UCSD-AML1 (cell line): Measurements from ENCODE around the gene CRADD.
A peak's percentile ranks its signal among the peaks of the same experiment; 100 is the strongest.
"Not testable (repeated sequence)": the region's sequence is repeated elsewhere in the genome, so short reads cannot be mapped to it uniquely, and the experiment has no call there.

ENCODE experiments used
- DNase-seq: peaks from one replicate; lab custom pipeline; 2025; ENCODE audit not compliant: unreplicated experiment; lab: John Stamatoyannopoulos, UW

The CRADD gene

GRCh38 chr12:93781961-93782360, 104.8 kb downstream of the CRADD start:
- not testable (repeated sequence) for DNase-seq

- no peak for DNase-seq
Observed at GRCh38 chr12:93782853-93783252, 105.7 kb downstream of the CRADD start.

- DNase-seq: no peak
Observed at GRCh38 chr12:93783832-93784231, 106.7 kb downstream of the CRADD start.

- DNase-seq: no peak
Observed at GRCh38 chr12:93784339-93785086, 107.3 kb downstream of the CRADD start.

- DNase-seq: no peak
Observed at GRCh38 chr12:93785249-93786010, 108.3 kb downstream of the CRADD start.

GRCh38 chr12:93786656-93787397, 109.7 kb downstream of the CRADD start:
- DNase-seq: no peak

- no peak for DNase-seq
Observed at GRCh38 chr12:93788853-93789252, 111.7 kb downstream of the CRADD start.

- no peak for DNase-seq
Observed at GRCh38 chr12:93789767-93790166, 112.6 kb downstream of the CRADD start.

GRCh38 chr12:93790472-93791152, 113.4 kb downstream of the CRADD start:
- peak; percentile 18 for DNase-seq

GRCh38 chr12:93793007-93793406, 115.8 kb downstream of the CRADD start:
- DNase-seq: no peak

GRCh38 chr12:93793983-93794382, 116.8 kb downstream of the CRADD start:
- DNase-seq: no peak

GRCh38 chr12:93794738-93795137, 117.6 kb downstream of the CRADD start:
- DNase-seq: no peak

GRCh38 chr12:93795352-93795751, 118.2 kb downstream of the CRADD start:
- no peak for DNase-seq

GRCh38 chr12:93796729-93797128, 119.6 kb downstream of the CRADD start:
- no peak for DNase-seq

- no peak for DNase-seq
Observed at GRCh38 chr12:93798279-93799151, 121.3 kb downstream of the CRADD start.

GRCh38 chr12:93801666-93802065, 124.5 kb downstream of the CRADD start:
- DNase-seq: not testable (repeated sequence)

- DNase-seq: no peak
Observed at GRCh38 chr12:93802293-93802692, 125.1 kb downstream of the CRADD start.

GRCh38 chr12:93802698-93803423, 125.7 kb downstream of the CRADD start:
- no peak for DNase-seq

- DNase-seq: no peak
Observed at GRCh38 chr12:93803424-93803807, 126.2 kb downstream of the CRADD start.
